SK-N-SH treated with all-trans-retinoic acid at 6 μM for 48 hours (cell line): ENCODE results near the gene USP36.

Experiments used
- ARNTL ChIP-seq: fragments of 450-650 bp; formaldehyde crosslinking; IDR thresholded peaks from 2 replicates; pipeline ENCODE4 v1.5.0; 2020; ENCODE audit warnings: low read depth, mild to moderate bottlenecking, moderate library complexity, borderline replicate concordance
- CREB5 ChIP-seq: fragments of 250-450 bp; sonication (Bioruptor Pico); IDR thresholded peaks from 2 replicates; pipeline ENCODE4 v1.5.1; 2020; ENCODE audit warnings: low read depth, mild to moderate bottlenecking, moderate library complexity
- CSDC2 ChIP-seq: fragments of 250-450 bp; sonication (Bioruptor Pico); IDR thresholded peaks from 2 replicates; pipeline ENCODE4 v1.5.0; 2020; ENCODE audit warnings: mild to moderate bottlenecking, moderate library complexity
- OSR1 ChIP-seq: fragments of 250-450 bp; sonication (Bioruptor Pico); IDR thresholded peaks from 2 replicates; pipeline ENCODE4 v1.8.0; 2022; ENCODE audit warnings: moderate library complexity, mild to moderate bottlenecking, inconsistent platforms
- PATZ1 ChIP-seq: fragments of 250-450 bp; sonication (Bioruptor Pico); IDR thresholded peaks from 2 replicates; pipeline ENCODE4 v1.8.0; 2020; ENCODE audit warnings: mild to moderate bottlenecking, moderate library complexity, borderline replicate concordance
- POU6F1 ChIP-seq: fragments of 250-450 bp; sonication (Bioruptor Pico); IDR thresholded peaks from 2 replicates; pipeline ENCODE4 v1.8.0; 2021; ENCODE audit warnings: low read depth, mild to moderate bottlenecking, moderate library complexity, borderline replicate concordance
- RARB ChIP-seq: fragments of 250-450 bp; sonication (Bioruptor Pico); IDR thresholded peaks from 2 replicates; pipeline ENCODE4 v1.8.0; 2021; ENCODE audit warnings: mild to moderate bottlenecking, moderate library complexity
- SNAI2 ChIP-seq: fragments of 250-450 bp; sonication (Bioruptor Pico); IDR thresholded peaks from 2 replicates; pipeline ENCODE4 v1.5.0; 2020; ENCODE audit warnings: mild to moderate bottlenecking, moderate library complexity
- TOX ChIP-seq: fragments of 250-450 bp; sonication (Bioruptor Pico); IDR thresholded peaks from 2 replicates; pipeline ENCODE4 v1.8.0; 2021; ENCODE audit warnings: mild to moderate bottlenecking, moderate library complexity, borderline replicate concordance
- TSHZ2 ChIP-seq: fragments of 250-450 bp; sonication (Bioruptor Pico); IDR thresholded peaks from 2 replicates; pipeline ENCODE4 v1.5.0; 2020; ENCODE audit warnings: mild to moderate bottlenecking, moderate library complexity
- ZFP3 ChIP-seq: fragments of 250-450 bp; sonication (Bioruptor Pico); IDR thresholded peaks from 2 replicates; pipeline ENCODE4 v1.5.0; 2020; ENCODE audit warnings: mild to moderate bottlenecking, moderate library complexity
- ZNF565 ChIP-seq: fragments of 450-650 bp; formaldehyde crosslinking; conservative IDR thresholded peaks from 2 replicates; pipeline ENCODE4 v1.5.0; 2020; ENCODE audit warnings: low read depth, mild to moderate bottlenecking, moderate library complexity

- no peak for TF ChIP-seq CREB5 (CRISPR knock-in tag)
- no peak for TF ChIP-seq ZFP3 (CRISPR knock-in tag)
- TF ChIP-seq PATZ1 (CRISPR knock-in tag), result no peak
- no peak for TF ChIP-seq POU6F1 (CRISPR knock-in tag)
- no peak for TF ChIP-seq ARNTL (CRISPR knock-in tag)
- no peak for TF ChIP-seq CSDC2 (CRISPR knock-in tag)
- no peak for TF ChIP-seq SNAI2 (CRISPR knock-in tag)
- no peak for TF ChIP-seq TSHZ2 (CRISPR knock-in tag)
- TF ChIP-seq OSR1, result no peak
- no peak for TF ChIP-seq TOX (CRISPR knock-in tag)
- TF ChIP-seq ZNF565, result no peak
- no peak for TF ChIP-seq RARB (CRISPR knock-in tag)
These were observed 37.6 kb upstream of the USP36 start for GRCh38 chr17:78878261-78878660.
